Islet of Langerhans (tissue), 1 donor: ENCODE measurements around the gene GPRIN3.
"Not testable (repeated sequence)": the region's sequence is repeated elsewhere in the genome, so short reads cannot be mapped to it uniquely, and the experiment has no call there.

Experiments
- FAIRE-seq: peaks from one replicate; lab custom pipeline; 2011; peaks lifted over from hg19 to GRCh38; lab: Jason Lieb, UNC

Gene GPRIN3

GRCh38 chr4:89214308-89214707 lies 93.3 kb downstream of the GPRIN3 start:
- no peak for FAIRE-seq

- no peak for FAIRE-seq
Observed at GRCh38 chr4:89213382-89213701, 94.3 kb downstream of the GPRIN3 start.

GRCh38 chr4:89212666-89213381 lies 94.8 kb downstream of the GPRIN3 start:
- no peak for FAIRE-seq

GRCh38 chr4:89204624-89205023 lies 103.0 kb downstream of the GPRIN3 start:
- FAIRE-seq: peak; percentile 82

- no peak for FAIRE-seq
Observed at GRCh38 chr4:89203902-89204301, 103.7 kb downstream of the GPRIN3 start.

GRCh38 chr4:89199394-89199793 lies 108.2 kb downstream of the GPRIN3 start:
- FAIRE-seq: not testable (repeated sequence)

- no peak for FAIRE-seq
Observed at GRCh38 chr4:89197920-89198319, 109.7 kb downstream of the GPRIN3 start.

- peak; percentile 80 for FAIRE-seq
Observed at GRCh38 chr4:89196745-89197144, 110.9 kb downstream of the GPRIN3 start.

- FAIRE-seq: no peak
Observed at GRCh38 chr4:89196056-89196674, 111.4 kb downstream of the GPRIN3 start.

GRCh38 chr4:89193843-89194242 lies 113.8 kb downstream of the GPRIN3 start:
- FAIRE-seq: no peak
